B cell (primary cell): Measurements from ENCODE around the gene CCDC85A.

Source experiments
- EZH2 ChIP-seq: IDR thresholded peaks from 2 replicates; pipeline ENCODE4 v1.6.1; 2012; ENCODE audit warnings: borderline replicate concordance, low read depth, mild to moderate bottlenecking, moderate library complexity, low read length; ENCODE audit not compliant: insufficient read depth, poor library complexity, severe bottlenecking
- TF ChIP-seq, protein P1 (sequence below): fragments of 200-600 bp; IDR thresholded peaks from one replicate; pipeline ENCODE4 v1.8.0; 2022; ENCODE audit warnings: antibody characterized with exemption, mild to moderate bottlenecking

DNA sequence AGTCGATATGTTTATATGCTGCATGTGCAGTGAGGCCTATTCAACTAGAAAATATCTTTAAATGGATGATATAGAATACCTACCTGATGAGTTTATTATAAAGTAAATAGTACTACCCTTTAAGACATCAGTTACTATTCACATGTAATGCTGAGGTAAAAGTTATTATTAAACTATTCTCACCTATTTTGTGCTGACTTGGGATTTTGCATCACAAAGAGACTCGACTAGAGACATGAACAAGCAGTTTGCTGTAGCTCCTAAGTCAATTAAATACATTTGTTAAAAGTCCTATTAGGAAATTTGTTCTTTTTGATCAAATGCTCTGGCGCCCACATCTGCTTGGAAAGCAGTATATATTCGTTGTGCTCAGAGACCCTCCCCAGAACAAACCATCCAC, 164.1 kb downstream of the CCDC85A start:
- TF ChIP-seq, protein P1, sequence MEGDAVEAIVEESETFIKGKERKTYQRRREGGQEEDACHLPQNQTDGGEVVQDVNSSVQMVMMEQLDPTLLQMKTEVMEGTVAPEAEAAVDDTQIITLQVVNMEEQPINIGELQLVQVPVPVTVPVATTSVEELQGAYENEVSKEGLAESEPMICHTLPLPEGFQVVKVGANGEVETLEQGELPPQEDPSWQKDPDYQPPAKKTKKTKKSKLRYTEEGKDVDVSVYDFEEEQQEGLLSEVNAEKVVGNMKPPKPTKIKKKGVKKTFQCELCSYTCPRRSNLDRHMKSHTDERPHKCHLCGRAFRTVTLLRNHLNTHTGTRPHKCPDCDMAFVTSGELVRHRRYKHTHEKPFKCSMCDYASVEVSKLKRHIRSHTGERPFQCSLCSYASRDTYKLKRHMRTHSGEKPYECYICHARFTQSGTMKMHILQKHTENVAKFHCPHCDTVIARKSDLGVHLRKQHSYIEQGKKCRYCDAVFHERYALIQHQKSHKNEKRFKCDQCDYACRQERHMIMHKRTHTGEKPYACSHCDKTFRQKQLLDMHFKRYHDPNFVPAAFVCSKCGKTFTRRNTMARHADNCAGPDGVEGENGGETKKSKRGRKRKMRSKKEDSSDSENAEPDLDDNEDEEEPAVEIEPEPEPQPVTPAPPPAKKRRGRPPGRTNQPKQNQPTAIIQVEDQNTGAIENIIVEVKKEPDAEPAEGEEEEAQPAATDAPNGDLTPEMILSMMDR = no peak
- no peak for TF ChIP-seq EZH2
